NCI-H1436 treated with DMSO at 0.1 percent for 48 hours (cell line): Measurements from ENCODE around the gene HDAC9.

ENCODE experiments used
- DNase-seq: peaks from one replicate; lab custom pipeline; 2025; lab: John Stamatoyannopoulos, UW

Gene HDAC9

GRCh38 chr7:18558503-18558902, 63.0 kb downstream of the HDAC9 start:
- DNase-seq, result no peak

- no peak for DNase-seq
These were observed 63.4 kb downstream of the HDAC9 start for GRCh38 chr7:18558910-18559309.

DNA sequence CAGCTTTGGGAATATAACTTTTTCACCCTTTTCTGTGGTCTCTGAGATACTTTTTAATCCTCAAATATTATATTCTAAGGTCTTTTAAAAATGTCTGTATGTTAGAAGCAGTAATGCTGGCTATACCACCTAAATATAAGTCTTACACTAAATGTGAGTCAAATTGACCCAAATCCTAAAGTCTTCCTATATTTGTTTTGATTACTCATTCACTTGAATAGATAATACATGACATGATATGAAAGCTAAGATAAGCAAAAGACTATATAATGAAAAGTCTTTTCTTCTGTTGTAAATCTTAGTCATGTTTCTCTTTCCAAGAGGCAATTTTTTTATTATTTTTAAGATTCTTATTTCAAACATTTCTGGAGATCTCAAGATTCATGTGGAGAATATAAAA, 64.2 kb downstream of the HDAC9 start:
- DNase-seq, result no peak

DNA sequence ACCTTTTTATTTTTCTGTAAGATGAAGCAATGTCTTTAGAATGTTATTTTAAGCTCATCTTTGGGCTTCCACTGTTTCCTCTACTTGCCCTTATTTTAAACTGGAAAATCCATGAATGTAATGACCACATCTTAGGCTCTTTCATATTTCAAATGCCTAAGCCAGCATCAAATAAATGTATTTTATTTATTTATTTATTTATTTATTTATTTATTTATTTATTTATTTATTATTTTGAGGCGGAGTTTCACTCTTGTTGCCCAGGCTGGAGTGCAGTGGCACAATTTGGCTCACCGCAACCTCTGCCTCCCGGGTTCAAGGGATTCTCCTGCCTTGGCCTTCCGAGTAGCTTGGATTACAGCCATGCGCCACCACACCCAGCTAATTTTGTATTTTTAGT, 69.2 kb downstream of the HDAC9 start:
- no peak for DNase-seq

- no peak for DNase-seq
These were observed 69.8 kb downstream of the HDAC9 start for GRCh38 chr7:18565337-18565736.

DNA sequence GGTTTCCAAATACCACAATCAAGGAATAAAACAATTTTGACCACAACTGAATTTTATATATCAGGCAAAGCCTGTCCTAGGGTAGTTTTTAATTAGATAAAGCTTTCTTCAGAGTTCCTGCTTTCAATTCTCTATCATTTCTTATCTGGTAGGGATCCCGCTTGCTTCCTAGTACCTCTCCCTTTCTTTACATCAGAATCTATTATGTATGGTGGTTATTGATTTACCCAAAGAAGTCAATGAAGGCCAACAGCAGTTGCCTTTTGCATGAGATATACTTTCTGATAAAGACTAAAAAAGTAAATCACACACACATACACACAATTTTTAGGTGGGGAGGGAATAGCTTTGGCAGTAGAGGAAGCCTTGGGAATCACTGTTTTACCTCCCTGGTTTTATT, 70.7 kb downstream of the HDAC9 start:
- no peak for DNase-seq

GRCh38 chr7:18566829-18567228, 71.3 kb downstream of the HDAC9 start:
- DNase-seq, result no peak

DNA sequence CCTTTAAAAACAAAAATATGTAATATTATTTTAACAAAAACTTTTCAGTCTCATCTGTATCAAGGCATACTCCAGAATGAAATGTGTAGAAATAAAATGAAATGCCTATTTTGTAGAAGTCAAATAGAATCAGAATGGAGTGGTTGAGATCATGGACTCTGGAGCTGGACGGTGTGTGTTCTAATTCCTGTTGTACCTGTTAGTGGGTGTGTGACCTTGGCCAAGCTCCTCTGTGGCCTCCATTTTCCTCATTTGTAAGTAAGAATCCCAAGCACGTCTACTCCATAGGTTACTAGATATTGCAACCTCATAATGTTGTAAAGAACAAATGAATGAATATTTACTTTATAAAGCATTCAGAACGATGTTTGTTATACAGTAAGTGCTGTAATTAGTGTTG, 74.9 kb downstream of the HDAC9 start:
- no peak for DNase-seq

- no peak for DNase-seq
These were observed 75.4 kb downstream of the HDAC9 start for GRCh38 chr7:18570890-18571478.

DNA sequence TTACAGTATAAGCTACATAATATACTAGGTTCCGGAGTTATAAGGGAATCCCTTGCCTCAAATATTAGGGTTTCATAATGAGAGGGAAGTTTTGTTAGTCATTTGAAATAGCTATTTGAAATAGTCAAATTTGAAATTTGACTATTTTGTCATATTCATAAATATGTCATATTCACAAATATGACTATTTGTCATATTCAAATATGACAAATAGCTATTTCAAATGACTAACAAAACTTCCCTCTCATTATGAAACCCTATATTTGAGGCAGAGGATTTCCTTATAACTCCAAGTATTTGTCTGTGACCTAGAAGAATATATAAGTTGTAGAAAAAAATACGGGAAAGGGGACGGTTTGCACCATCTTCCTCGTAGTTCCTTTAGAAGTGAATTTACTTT, 76.6 kb downstream of the HDAC9 start:
- no peak for DNase-seq

DNA sequence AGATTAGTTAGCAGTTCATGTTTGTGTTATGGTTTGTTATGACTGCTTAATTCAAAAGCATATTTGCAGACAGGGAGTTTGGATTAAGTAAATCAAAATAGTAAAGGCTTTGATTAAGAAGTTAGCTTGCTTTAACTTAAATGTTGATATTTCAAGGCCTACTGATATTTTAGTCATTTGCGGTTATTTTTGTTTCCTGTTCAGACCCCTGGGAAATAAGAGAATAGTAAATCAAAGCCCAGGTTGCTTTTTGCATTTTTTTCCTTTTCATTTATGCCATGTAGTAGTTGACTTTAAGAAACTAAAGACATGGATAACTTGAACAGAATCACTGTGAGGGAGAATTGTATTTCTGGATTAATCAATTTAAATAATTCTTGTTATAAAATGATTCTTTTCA, 77.3 kb downstream of the HDAC9 start:
- DNase-seq, result no peak

GRCh38 chr7:18573410-18574234, 78.1 kb downstream of the HDAC9 start:
- no peak for DNase-seq

- DNase-seq, result no peak
These were observed 78.6 kb downstream of the HDAC9 start for GRCh38 chr7:18574235-18574540.

GRCh38 chr7:18574676-18575075, 79.1 kb downstream of the HDAC9 start:
- DNase-seq, result no peak

DNA sequence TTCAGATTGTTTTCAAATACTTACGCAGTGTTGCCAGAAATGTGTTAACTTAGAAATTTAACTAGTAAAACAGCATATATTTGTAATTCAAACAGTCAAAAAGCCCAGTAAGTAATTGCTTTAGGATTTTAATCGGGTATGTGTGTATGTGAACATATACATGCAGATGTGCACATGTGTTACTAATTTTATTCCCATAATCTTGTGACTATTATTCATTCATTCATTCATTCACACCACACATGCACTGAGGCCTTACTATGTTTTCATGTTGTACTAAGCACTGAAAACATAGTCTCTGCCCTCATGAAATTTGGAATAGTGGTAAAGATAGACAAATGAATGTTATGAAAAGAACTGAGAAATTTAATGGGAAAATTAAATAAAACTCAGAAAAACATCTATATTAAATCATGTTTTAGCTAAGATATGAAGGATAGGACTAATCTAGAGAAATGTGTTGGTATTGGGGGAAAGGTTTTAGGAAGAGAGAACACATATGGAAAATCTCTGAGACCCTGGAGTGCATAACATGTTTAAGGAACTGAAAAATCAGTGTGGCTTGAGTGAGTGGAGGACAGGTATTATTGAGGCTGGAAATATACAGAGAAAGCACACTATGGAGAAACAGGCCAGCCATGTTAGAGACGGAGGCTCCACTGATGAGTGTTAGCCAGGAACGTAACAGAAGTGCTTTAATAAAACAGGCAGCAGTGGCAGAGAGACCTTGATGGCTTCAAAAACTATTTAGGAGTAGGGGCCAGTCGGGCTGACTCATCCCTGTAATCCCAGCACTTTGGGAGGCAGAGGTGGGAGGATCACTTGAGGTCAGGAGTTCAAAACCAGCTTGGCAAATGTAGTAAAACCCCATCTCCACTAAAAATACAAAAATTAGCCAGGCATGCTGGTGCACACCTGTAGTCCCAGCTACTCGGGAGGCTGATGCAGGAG, 80.3 kb downstream of the HDAC9 start:
- no peak for DNase-seq

- DNase-seq, result no peak
These were observed 81.7 kb downstream of the HDAC9 start for GRCh38 chr7:18577096-18577771.

GRCh38 chr7:18579698-18580097, 84.1 kb downstream of the HDAC9 start:
- no peak for DNase-seq

DNA sequence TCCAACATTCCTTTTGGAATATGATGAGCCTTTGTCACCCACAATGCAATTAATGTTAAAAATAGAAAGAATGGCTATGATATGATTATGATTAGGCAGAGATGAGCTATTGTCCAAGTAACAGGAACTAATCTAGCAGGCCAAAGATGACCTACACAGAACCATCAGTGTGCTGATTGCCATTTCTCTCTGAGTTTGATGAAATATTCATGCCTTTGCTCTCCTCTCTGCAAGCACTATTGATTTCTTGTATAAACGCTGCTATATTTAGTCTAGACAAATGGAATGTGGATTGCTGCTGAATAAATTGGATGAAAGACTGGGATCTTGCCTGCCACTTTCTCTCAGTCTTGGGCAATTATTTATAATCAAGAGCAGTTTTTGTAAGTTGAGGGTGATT, 85.4 kb downstream of the HDAC9 start:
- no peak for DNase-seq

DNA sequence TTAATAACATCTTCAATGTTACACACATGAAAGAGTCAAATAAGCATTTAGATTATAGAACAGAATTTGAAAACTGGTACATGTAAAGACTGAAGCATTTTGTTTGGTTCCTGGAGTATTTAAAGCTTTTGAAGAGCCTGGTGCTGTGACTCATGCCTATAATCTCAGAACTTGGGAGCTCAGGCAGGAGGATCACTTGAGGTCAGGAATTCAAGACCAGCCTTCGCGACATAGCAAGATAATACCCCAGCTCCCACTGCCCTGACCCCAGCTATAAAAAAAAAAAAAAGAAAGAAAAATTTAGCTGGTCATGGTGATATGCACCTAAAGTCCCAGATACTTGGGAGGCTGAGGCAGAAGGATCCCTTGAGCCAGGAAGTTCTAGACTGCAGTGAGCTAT, 87.8 kb downstream of the HDAC9 start:
- no peak for DNase-seq

- DNase-seq, result no peak
These were observed 94.7 kb downstream of the HDAC9 start for GRCh38 chr7:18590241-18590640.

DNA sequence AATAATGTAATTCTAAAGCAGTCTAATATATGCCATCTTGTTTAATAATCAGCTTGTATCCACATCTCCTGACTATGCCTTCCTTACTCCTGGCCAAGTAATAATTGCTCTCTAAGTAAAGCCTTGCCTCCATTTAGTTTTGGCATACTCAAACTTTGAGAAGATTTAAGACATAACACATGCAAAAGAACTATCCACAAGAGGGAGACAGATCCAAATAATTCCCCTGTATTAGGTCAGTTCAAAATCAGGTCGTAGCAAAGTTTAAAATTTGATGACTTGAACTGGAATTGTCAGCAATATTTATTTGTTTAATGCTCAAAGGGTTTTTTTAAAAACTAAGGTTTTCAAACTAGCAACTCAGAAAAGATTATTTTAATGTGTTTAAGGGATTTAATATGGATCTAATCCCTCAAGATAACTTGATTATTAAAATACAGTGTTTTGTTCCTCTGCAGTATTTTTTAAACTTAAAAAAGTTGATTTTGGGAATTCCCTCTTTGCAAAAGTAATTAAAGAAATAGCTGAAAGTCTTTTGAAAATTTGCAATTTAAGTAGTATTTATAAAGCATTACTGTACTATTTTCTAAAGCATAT, 95.3 kb downstream of the HDAC9 start:
- DNase-seq, result no peak
